H9 (cell line): ENCODE results near the gene DBH. TPM values are rescaled to one million over a fixed set of nuclear protein-coding genes. Genes with fewer than 3 reads are reported as not detected.

Experiments used
- DNase-seq: peaks from one replicate; pipeline ENCODE4 v3.0.0-alpha.2; 2017
- H2AFZ ChIP-seq: one replicate; pipeline ENCODE4 v1.6.1; 2013; ENCODE audit warnings: mild to moderate bottlenecking, low read length, control low read depth, moderate library complexity
- H2AK5ac ChIP-seq: 2 replicates; pipeline ENCODE4 v1.6.1; 2013; ENCODE audit warnings: low read length, control low read depth, mixed read lengths; ENCODE audit not compliant: insufficient read length
- H2BK120ac ChIP-seq: one replicate; pipeline ENCODE4 v1.6.1; 2013; ENCODE audit warnings: low read depth, mild to moderate bottlenecking, low read length, control low read depth, inconsistent platforms; ENCODE audit not compliant: poor library complexity, severe bottlenecking
- H2BK12ac ChIP-seq: 2 replicates; pipeline ENCODE4 v1.6.1; 2013; ENCODE audit warnings: low read length, control low read depth, mixed read lengths, low read depth; ENCODE audit not compliant: insufficient read length
- H2BK15ac ChIP-seq: 2 replicates; pipeline ENCODE4 v1.6.1; 2013; ENCODE audit warnings: low read depth, low read length, control low read depth
- H2BK20ac ChIP-seq: one replicate; pipeline ENCODE4 v1.6.1; 2013; ENCODE audit warnings: low read depth, mild to moderate bottlenecking, low read length, control low read depth, inconsistent platforms; ENCODE audit not compliant: poor library complexity, severe bottlenecking
- H2BK5ac ChIP-seq: 2 replicates; pipeline ENCODE4 v1.6.1; 2013; ENCODE audit warnings: low read length, control low read depth, mixed read lengths; ENCODE audit not compliant: insufficient read length
- H3K14ac ChIP-seq: 2 replicates; pipeline ENCODE4 v1.6.1; 2013; ENCODE audit warnings: low read length, control low read depth; ENCODE audit not compliant: insufficient read depth
- H3K18ac ChIP-seq: 2 replicates; pipeline ENCODE4 v1.6.1; 2013; ENCODE audit warnings: low read depth, mild to moderate bottlenecking, mixed read lengths, low read length, control low read depth; ENCODE audit not compliant: insufficient read length
- H3K23ac ChIP-seq: 2 replicates; pipeline ENCODE4 v1.6.1; 2013; ENCODE audit warnings: low read length, control low read depth, mixed read lengths, low read depth; ENCODE audit not compliant: insufficient read length
- H3K23me2 ChIP-seq: 2 replicates; pipeline ENCODE4 v1.6.1; 2013; ENCODE audit warnings: low read depth, mild to moderate bottlenecking, mixed read lengths, low read length, control low read depth; ENCODE audit not compliant: insufficient read length, poor library complexity, severe bottlenecking
- H3K27ac ChIP-seq: 2 replicates; pipeline ENCODE4 v1.5.1; 2013; ENCODE audit warnings: low read length, control low read depth, mixed read lengths, low read depth; ENCODE audit not compliant: insufficient read length
- H3K27me3 ChIP-seq: 2 replicates; pipeline ENCODE4 v1.6.1; 2013; ENCODE audit warnings: low read length, control low read depth, inconsistent platforms; ENCODE audit not compliant: insufficient read depth
- H3K4ac ChIP-seq: 2 replicates; pipeline ENCODE4 v1.6.1; 2013; ENCODE audit warnings: low read depth, mild to moderate bottlenecking, control low read depth, inconsistent platforms, low read length, moderate library complexity
- H3K4me1 ChIP-seq: 2 replicates; pipeline ENCODE4 v1.6.1; 2013; ENCODE audit warnings: low read length, control low read depth, inconsistent platforms; ENCODE audit not compliant: insufficient read depth
- H3K4me2 ChIP-seq: 2 replicates; pipeline ENCODE4 v1.6.1; 2013; ENCODE audit warnings: low read length, control low read depth, mixed read lengths; ENCODE audit not compliant: insufficient read length, insufficient read depth
- H3K56ac ChIP-seq: 2 replicates; pipeline ENCODE4 v1.6.1; 2013; ENCODE audit warnings: low read depth, mild to moderate bottlenecking, mixed read lengths, low read length, control low read depth; ENCODE audit not compliant: insufficient read length
- H3K79me1 ChIP-seq: 2 replicates; pipeline ENCODE4 v1.6.1; 2013; ENCODE audit warnings: low read depth, mild to moderate bottlenecking, moderate library complexity, low read length, control low read depth, inconsistent platforms; ENCODE audit not compliant: insufficient read depth, poor library complexity, severe bottlenecking
- H3K79me2 ChIP-seq: 2 replicates; pipeline ENCODE4 v1.6.1; 2013; ENCODE audit warnings: low read length, control low read depth, inconsistent platforms; ENCODE audit not compliant: insufficient read depth
- H3K9ac ChIP-seq: 2 replicates; pipeline ENCODE4 v1.6.1; 2013; ENCODE audit warnings: low read length, control low read depth, mixed read lengths; ENCODE audit not compliant: insufficient read length; ENCODE audit errors: extremely low read depth
- H3K9me3 ChIP-seq: one replicate; pipeline ENCODE4 v1.6.1; 2013; ENCODE audit warnings: low read depth, low read length, inconsistent platforms; ENCODE audit not compliant: control insufficient read depth
- H3T11ph ChIP-seq: one replicate; pipeline ENCODE4 v1.6.1; 2013; ENCODE audit warnings: mild to moderate bottlenecking, low read length, control low read depth, inconsistent platforms
- H4K20me1 ChIP-seq: one replicate; pipeline ENCODE4 v1.6.1; 2013; ENCODE audit not compliant: control insufficient read depth, insufficient read length, insufficient read depth
- H4K5ac ChIP-seq: 2 replicates; pipeline ENCODE4 v1.6.1; 2013; ENCODE audit warnings: low read depth, mild to moderate bottlenecking, mixed read lengths, low read length, control low read depth; ENCODE audit not compliant: insufficient read length
- H4K8ac ChIP-seq: replicated peaks from 2 replicates; pipeline ENCODE4 v1.6.1; 2013; ENCODE audit warnings: low read length, control low read depth, mixed read lengths, low read depth; ENCODE audit not compliant: insufficient read length
- H4K91ac ChIP-seq: 2 replicates; pipeline ENCODE4 v1.6.1; 2013; ENCODE audit warnings: low read depth, mild to moderate bottlenecking, moderate library complexity, mixed read lengths, low read length, control low read depth; ENCODE audit not compliant: insufficient read length
- H3K27ac Mint-ChIP-seq, 3 experiments: 2 replicates in 2 of 3; 3 replicates in 1 of 3; pipeline ENCODE4 v1.8.0; 2020 to 2021; ENCODE audit warnings: mixed read lengths in 3 of 3, mild to moderate bottlenecking in 1 of 3, moderate library complexity in 1 of 3
- H3K27me3 Mint-ChIP-seq: 2 replicates; pipeline ENCODE4 v1.8.0; 2021; ENCODE audit warnings: low read depth, mild to moderate bottlenecking, moderate library complexity, mixed read lengths
- H3K36me3 Mint-ChIP-seq, 3 experiments: 2 replicates in 2 of 3; 3 replicates in 1 of 3; pipeline ENCODE4 v1.8.0; 2020 to 2021; ENCODE audit warnings: low read depth in 3 of 3, mixed read lengths in 3 of 3; ENCODE audit not compliant: insufficient read depth in 1 of 3
- H3K4me1 Mint-ChIP-seq, 2 experiments: 2 replicates each; pipeline ENCODE4 v1.8.0; 2020; ENCODE audit warnings: mixed read lengths in 2 of 2
- H3K4me3 Mint-ChIP-seq, 2 experiments: 2 replicates in 1 of 2; 3 replicates in 1 of 2; pipeline ENCODE4 v1.8.0; 2020 to 2021; ENCODE audit warnings: mild to moderate bottlenecking in 2 of 2, mixed read lengths in 2 of 2, moderate library complexity in 1 of 2
- H3K9me3 Mint-ChIP-seq, 2 experiments: 2 replicates in 1 of 2; 3 replicates in 1 of 2; pipeline ENCODE4 v1.8.0; 2020; ENCODE audit warnings: mild to moderate bottlenecking in 2 of 2, mixed read lengths in 2 of 2, moderate library complexity in 1 of 2
- WGBS: extraction: QIAGEN DNeasy Blood & Tissue Kit; methylation state at CpG from one replicate; pipeline ENCODE4 v1.1.7; 2013; ENCODE audit warnings: missing lambda C conversion rate, low lambda C conversion rate, mixed read lengths; ENCODE audit not compliant: insufficient read length; ENCODE audit errors: extremely low coverage; 5-methylcytosine and 5-hydroxymethylcytosine counted together
- total RNA-seq: library from RNA; stranded (reverse); gene quantifications from 2 replicates; pipeline ENCODE4 v1.2.1, GENCODE V29; 2021
- TF ChIP-seq, protein P1 (sequence below): fragments of 200-600 bp; sonication (generic); conservative IDR thresholded peaks from 3 replicates; pipeline ENCODE4 v1.8.0; 2021; ENCODE audit warnings: antibody characterized with exemption, mild to moderate bottlenecking

Gene DBH
- total RNA-seq, 1 experiment from 2014 or later: not detected

DNA sequence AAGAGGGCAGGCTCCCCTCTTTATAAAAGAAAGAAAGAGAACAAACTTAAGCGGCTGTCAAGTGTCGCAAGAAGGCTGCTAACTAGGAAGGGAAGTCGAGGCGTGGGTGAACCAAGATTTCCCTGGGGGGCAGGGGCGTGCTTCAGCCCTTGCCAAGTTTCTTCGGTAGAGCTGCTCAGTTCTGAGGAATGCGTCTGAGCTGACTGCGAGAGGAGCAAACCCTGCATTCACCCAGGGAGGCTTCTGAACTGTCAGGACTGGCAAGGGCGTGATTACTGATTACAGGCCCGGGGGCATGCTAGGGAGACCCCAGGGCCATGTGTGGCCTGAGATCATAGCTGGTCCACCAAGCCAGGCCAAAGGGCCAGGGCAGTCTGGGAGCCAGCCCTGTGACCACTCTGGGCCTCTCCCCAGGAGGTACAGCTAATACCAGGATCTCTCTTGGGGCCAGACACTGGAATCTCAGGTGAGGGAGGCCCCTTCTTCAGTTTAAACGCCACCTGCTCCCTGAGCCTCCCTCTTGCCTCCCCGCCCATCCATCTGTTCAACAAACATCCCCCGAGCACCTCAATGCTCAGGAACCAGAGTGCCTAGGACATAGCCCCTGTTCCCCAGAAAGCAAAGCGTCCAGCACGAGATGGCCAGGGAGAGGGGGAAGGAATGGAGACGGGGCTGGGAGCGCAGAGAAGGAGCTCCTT lies 71.1 kb downstream of the DBH start:
- H2BK120ac ChIP-seq: no peak overlapping the region
- H3K9me3 ChIP-seq: no peaks in the 10 kb centered on the region
- no peak overlapping the region for H3K14ac ChIP-seq
- WGBS: no CpG with 5 or more reads among the region's 17 CpGs
- Mint-ChIP-seq H3K4me3 (no peak overlapping the region), H3K27ac (peak overlapping the region in 2 of 3 experiments; percentile 36 to 39; a peak in 2 of 7 replicates), H3K4me1 (peaks cover 2 to 14% of the 10 kb centered on the region in 2 experiments), H3K27me3 (no peaks in the 10 kb centered on the region; the same call in 1 of the 2 replicates), H3K9me3 (no peaks in the 10 kb centered on the region), H3K36me3 (no peaks in the 10 kb centered on the region)
- no peak overlapping the region for H3T11ph ChIP-seq
- no peak overlapping the region for H4K91ac ChIP-seq
- no peak overlapping the region for H3K23ac ChIP-seq
- no peak overlapping the region for H3K27ac ChIP-seq
- no peaks in the 10 kb centered on the region for H4K20me1 ChIP-seq
- peaks cover 4% of the 10 kb centered on the region for H3K23me2 ChIP-seq
- H2AK5ac ChIP-seq: no peak overlapping the region
- H3K79me1 ChIP-seq: no peaks in the 10 kb centered on the region
- no peak overlapping the region for H4K8ac ChIP-seq
- H2BK12ac ChIP-seq: no peak overlapping the region
- H2BK20ac ChIP-seq: no peak overlapping the region
- no peaks in the 10 kb centered on the region for H3K4me1 ChIP-seq
- H2BK5ac ChIP-seq: no peak overlapping the region
- H2AFZ ChIP-seq: no peak overlapping the region
- no peak for DNase-seq
- no peak overlapping the region for H3K56ac ChIP-seq
- H3K79me2 ChIP-seq: no peaks in the 10 kb centered on the region
- H3K9ac ChIP-seq: no peak overlapping the region
- no peak overlapping the region for H2BK15ac ChIP-seq
- H3K18ac ChIP-seq: no peak overlapping the region
- H3K4ac ChIP-seq: no peak overlapping the region
- H3K4me2 ChIP-seq: no peak overlapping the region
- H4K5ac ChIP-seq: no peak overlapping the region
- TF ChIP-seq, protein P1, sequence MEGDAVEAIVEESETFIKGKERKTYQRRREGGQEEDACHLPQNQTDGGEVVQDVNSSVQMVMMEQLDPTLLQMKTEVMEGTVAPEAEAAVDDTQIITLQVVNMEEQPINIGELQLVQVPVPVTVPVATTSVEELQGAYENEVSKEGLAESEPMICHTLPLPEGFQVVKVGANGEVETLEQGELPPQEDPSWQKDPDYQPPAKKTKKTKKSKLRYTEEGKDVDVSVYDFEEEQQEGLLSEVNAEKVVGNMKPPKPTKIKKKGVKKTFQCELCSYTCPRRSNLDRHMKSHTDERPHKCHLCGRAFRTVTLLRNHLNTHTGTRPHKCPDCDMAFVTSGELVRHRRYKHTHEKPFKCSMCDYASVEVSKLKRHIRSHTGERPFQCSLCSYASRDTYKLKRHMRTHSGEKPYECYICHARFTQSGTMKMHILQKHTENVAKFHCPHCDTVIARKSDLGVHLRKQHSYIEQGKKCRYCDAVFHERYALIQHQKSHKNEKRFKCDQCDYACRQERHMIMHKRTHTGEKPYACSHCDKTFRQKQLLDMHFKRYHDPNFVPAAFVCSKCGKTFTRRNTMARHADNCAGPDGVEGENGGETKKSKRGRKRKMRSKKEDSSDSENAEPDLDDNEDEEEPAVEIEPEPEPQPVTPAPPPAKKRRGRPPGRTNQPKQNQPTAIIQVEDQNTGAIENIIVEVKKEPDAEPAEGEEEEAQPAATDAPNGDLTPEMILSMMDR: no peak
- H3K27me3 ChIP-seq: no peaks in the 10 kb centered on the region
